Measurements from ENCODE around the gene JMJD7.

GRCh38 chr15:41854443-41854842 lies 26.6 kb downstream of the JMJD7 start:
- TF ChIP-seq CTCF (IDR thresholded peaks at IDR 0.05) = no peak
- no peak for TF ChIP-seq REST (IDR thresholded peaks at IDR 0.05; ENCODE audit: insufficient read depth in 1 of 2, low read depth in 2 of 2, low read length in 1 of 2)
- no peak for TF ChIP-seq POLR2AphosphoS5 (IDR thresholded peaks at IDR 0.05; ENCODE audit: low read depth, low read length)
- no peak for TF ChIP-seq TCF7L2 (IDR thresholded peaks at IDR 0.05; ENCODE audit: low read depth, low read length)
